ENCODE data around the gene HEXA.

The HEXA gene

GRCh38 chr15:72319360-72319984 lies 56.3 kb downstream of the HEXA start:
- DNase-seq (ENCODE audit: low spot score), result peak; percentile 68

GRCh38 chr15:72318408-72318942 lies 57.3 kb downstream of the HEXA start:
- no peak for DNase-seq (ENCODE audit: low spot score)

- no peak for DNase-seq (ENCODE audit: low spot score)
Observed at GRCh38 chr15:72315706-72316370, 60.0 kb downstream of the HEXA start.

GRCh38 chr15:72313881-72314280 lies 61.9 kb downstream of the HEXA start:
- DNase-seq (ENCODE audit: low spot score), result no peak

GRCh38 chr15:72313448-72313840 lies 62.4 kb downstream of the HEXA start:
- no peak for DNase-seq (ENCODE audit: low spot score)

- peak; percentile 65 for DNase-seq (ENCODE audit: low spot score)
Observed at GRCh38 chr15:72312605-72313447, 63.0 kb downstream of the HEXA start.

GRCh38 chr15:72307026-72307425 lies 68.8 kb downstream of the HEXA start:
- DNase-seq (ENCODE audit: low spot score), result no peak

- DNase-seq (ENCODE audit: low spot score), result no peak
Observed at GRCh38 chr15:72306211-72306785, 69.5 kb downstream of the HEXA start.

- DNase-seq (ENCODE audit: low spot score), result no peak
Observed at GRCh38 chr15:72304596-72304995, 71.2 kb downstream of the HEXA start.

- DNase-seq (ENCODE audit: low spot score), result no peak
Observed at GRCh38 chr15:72302955-72303354, 72.9 kb downstream of the HEXA start.

Measured in LoVo (cell line).